KOPT-K1 (cell line): ENCODE results near the gene KMT2E.

Source experiments
- H3K27ac ChIP-seq: fragments of 200-600 bp; sonication (generic); 2 replicates; pipeline ENCODE4 v1.5.1; 2016; ENCODE audit warnings: antibody characterized with exemption, mild to moderate bottlenecking, low read depth, low read length; ENCODE audit not compliant: poor library complexity, severe bottlenecking
- H3K36me3 ChIP-seq: fragments of 200-600 bp; sonication (generic); 2 replicates; pipeline ENCODE4 v1.5.1; 2017; ENCODE audit warnings: antibody characterized with exemption, mild to moderate bottlenecking, low read length, moderate library complexity; ENCODE audit not compliant: insufficient read depth
- H3K9me3 ChIP-seq: fragments of 200-600 bp; sonication (generic); 2 replicates; pipeline ENCODE4 v1.5.1; 2017; ENCODE audit warnings: antibody characterized with exemption, low read length, mild to moderate bottlenecking; ENCODE audit not compliant: insufficient read depth, poor library complexity, severe bottlenecking

Gene KMT2E

GRCh38 chr7:105156731-105157130, 142.7 kb downstream of the KMT2E start:
- Histone ChIP-seq H3K9me3 (no peaks in the 10 kb centered on the region), H3K27ac (no peak overlapping the region), H3K36me3 (peaks cover 78% of the 10 kb centered on the region)

- H3K27ac ChIP-seq, result no peak overlapping the region
- H3K36me3 ChIP-seq, result peaks cover 83% of the 10 kb centered on the region
- no peaks in the 10 kb centered on the region for H3K9me3 ChIP-seq
Observed at GRCh38 chr7:105157278-105157677, 143.3 kb downstream of the KMT2E start.

- Histone ChIP-seq H3K36me3 (peaks cover 94% of the 10 kb centered on the region), H3K27ac (no peak overlapping the region), H3K9me3 (no peaks in the 10 kb centered on the region)
Observed at GRCh38 chr7:105161366-105161765, 147.4 kb downstream of the KMT2E start.
